HepG2 (cell line): Measurements from ENCODE around the gene IL17RC. TPM values are rescaled to one million over a fixed set of nuclear protein-coding genes. Genes with fewer than 3 reads are reported as not detected.

Experiments used
- CHD2 ChIP-seq: IDR thresholded peaks from 2 replicates; pipeline ENCODE4 v1.6.1; 2011; ENCODE audit warnings: low read depth, low read length, improper control_type of control experiment
- DNMT3B ChIP-seq: conservative IDR thresholded peaks from 2 replicates; pipeline ENCODE4 v1.6.1; 2016; ENCODE audit warnings: missing biosample characterization, control low read depth
- EED ChIP-seq: sonication (generic); formaldehyde crosslinking; IDR thresholded peaks from 2 replicates; pipeline ENCODE4 v1.5.0; 2020; ENCODE audit warnings: mild to moderate bottlenecking, missing genetic modification reagents
- KDM1A ChIP-seq: IDR thresholded peaks from 2 replicates; pipeline ENCODE4 v1.6.1; 2016; ENCODE audit warnings: missing compliant biosample characterization
- NFYB ChIP-seq: sonication (generic); formaldehyde crosslinking; IDR thresholded peaks from 2 replicates; pipeline ENCODE4 v1.4.0; 2020; ENCODE audit warnings: missing genetic modification reagents
- TARDBP ChIP-seq: sonication (generic); formaldehyde crosslinking; IDR thresholded peaks from 2 replicates; pipeline ENCODE4 v1.8.0; 2022; ENCODE audit warnings: mild to moderate bottlenecking, missing genetic modification reagents
- ZNF235 ChIP-seq: sonication (generic); formaldehyde crosslinking; IDR thresholded peaks from 2 replicates; pipeline ENCODE4 v1.8.1; 2023; ENCODE audit warnings: mild to moderate bottlenecking, missing genetic modification reagents, borderline replicate concordance
- ZNF292 ChIP-seq: sonication (generic); formaldehyde crosslinking; IDR thresholded peaks from 2 replicates; pipeline ENCODE4 v1.8.1; 2022; ENCODE audit warnings: mild to moderate bottlenecking, low read depth, missing genetic modification reagents, borderline replicate concordance
- ZNF597 ChIP-seq: sonication (generic); formaldehyde crosslinking; IDR thresholded peaks from 2 replicates; pipeline ENCODE4 v1.5.0; 2020; ENCODE audit warnings: missing genetic modification reagents
- ZNF629 ChIP-seq: sonication (generic); formaldehyde crosslinking; conservative IDR thresholded peaks from 2 replicates; pipeline ENCODE4 v1.5.0; 2020; ENCODE audit warnings: missing genetic modification reagents
- ZNF672 ChIP-seq: sonication (generic); formaldehyde crosslinking; IDR thresholded peaks from 2 replicates; pipeline ENCODE4 v1.8.1; 2022; ENCODE audit warnings: missing genetic modification reagents
- ZNF7 ChIP-seq: IDR thresholded peaks from 2 replicates; pipeline ENCODE4 v1.6.1; 2016; ENCODE audit warnings: missing biosample characterization, missing genetic modification reagents
- ZNF780A ChIP-seq: sonication (generic); formaldehyde crosslinking; IDR thresholded peaks from 2 replicates; pipeline ENCODE4 v1.8.0; 2022; ENCODE audit warnings: mild to moderate bottlenecking, missing genetic modification reagents, moderate library complexity
- polyA plus RNA-seq, 8 experiments: library from polyadenylated mRNA; depleted of rRNA in 3 of 8; stranded (reverse) in 7 of 8; unstranded in 1 of 8; fragments of >200 nt; fragmentation: Illumina TruSeq in 4 of 8; extraction: Trizol in 4 of 8; gene quantifications; 2 replicates each; pipeline versions ENCODE4 v1.2.1 to v1.2.3, GENCODE V29; 2011 to 2016; ENCODE audit warnings: low read depth in 4 of 8, missing spikeins in 1 of 8, mixed read lengths in 1 of 8; ENCODE audit not compliant: insufficient read depth in 1 of 8
- total RNA-seq, 5 experiments: library from RNA; depleted of rRNA; stranded (reverse); fragments of >200 nt; fragmentation: Illumina TruSeq; extraction: Trizol; gene quantifications; 2 replicates each; pipeline ENCODE4 v1.2.3, GENCODE V29; 2016; ENCODE audit warnings: low read depth in 1 of 5
- TF ChIP-seq, protein P1 (sequence below): IDR thresholded peaks from 2 replicates; pipeline ENCODE4 v1.6.1; 2016; ENCODE audit warnings: low read depth, missing genetic modification reagents, missing compliant biosample characterization
- TF ChIP-seq, protein P2 (sequence below): sonication (generic); formaldehyde crosslinking; IDR thresholded peaks from 2 replicates; pipeline ENCODE4 v1.8.0; 2022; ENCODE audit warnings: missing genetic modification reagents, mild to moderate bottlenecking, borderline replicate concordance
- TF ChIP-seq, protein P3 (sequence below): sonication (generic); formaldehyde crosslinking; IDR thresholded peaks from 2 replicates; pipeline ENCODE4 v1.4.0; 2020; ENCODE audit warnings: low read depth, missing genetic modification reagents

IL17RC gene
- total and polyA plus RNA-seq, 2 of the 13 experiments (the other 11 are each of a cell fraction or from before 2014, with no cell fraction given): 20.7 to 24.0 TPM

GRCh38 chr3:9916734-9917680, at the start of gene IL17RC (continued):
- TF ChIP-seq ZNF672 (CRISPR knock-in tag) (no peak), DNMT3B (CRISPR knock-in tag) (no peak), ZNF597 (CRISPR knock-in tag) (no peak), ZNF629 (no peak), ZNF292 (CRISPR knock-in tag) (peak; percentile 62; the same call in 1 of the 2 replicates), ZNF235 (CRISPR knock-in tag) (no peak), NFYB (CRISPR knock-in tag) (no peak), TARDBP (peak; percentile 26; the same call in 1 of the 2 replicates), ZNF7 (CRISPR knock-in tag) (no peak), ZNF780A (CRISPR knock-in tag) (no peak), CHD2 (no peak), EED (peak; percentile 57; the same call in 1 of the 2 replicates), KDM1A (CRISPR knock-in tag) (no peak)
- TF ChIP-seq, protein P1, sequence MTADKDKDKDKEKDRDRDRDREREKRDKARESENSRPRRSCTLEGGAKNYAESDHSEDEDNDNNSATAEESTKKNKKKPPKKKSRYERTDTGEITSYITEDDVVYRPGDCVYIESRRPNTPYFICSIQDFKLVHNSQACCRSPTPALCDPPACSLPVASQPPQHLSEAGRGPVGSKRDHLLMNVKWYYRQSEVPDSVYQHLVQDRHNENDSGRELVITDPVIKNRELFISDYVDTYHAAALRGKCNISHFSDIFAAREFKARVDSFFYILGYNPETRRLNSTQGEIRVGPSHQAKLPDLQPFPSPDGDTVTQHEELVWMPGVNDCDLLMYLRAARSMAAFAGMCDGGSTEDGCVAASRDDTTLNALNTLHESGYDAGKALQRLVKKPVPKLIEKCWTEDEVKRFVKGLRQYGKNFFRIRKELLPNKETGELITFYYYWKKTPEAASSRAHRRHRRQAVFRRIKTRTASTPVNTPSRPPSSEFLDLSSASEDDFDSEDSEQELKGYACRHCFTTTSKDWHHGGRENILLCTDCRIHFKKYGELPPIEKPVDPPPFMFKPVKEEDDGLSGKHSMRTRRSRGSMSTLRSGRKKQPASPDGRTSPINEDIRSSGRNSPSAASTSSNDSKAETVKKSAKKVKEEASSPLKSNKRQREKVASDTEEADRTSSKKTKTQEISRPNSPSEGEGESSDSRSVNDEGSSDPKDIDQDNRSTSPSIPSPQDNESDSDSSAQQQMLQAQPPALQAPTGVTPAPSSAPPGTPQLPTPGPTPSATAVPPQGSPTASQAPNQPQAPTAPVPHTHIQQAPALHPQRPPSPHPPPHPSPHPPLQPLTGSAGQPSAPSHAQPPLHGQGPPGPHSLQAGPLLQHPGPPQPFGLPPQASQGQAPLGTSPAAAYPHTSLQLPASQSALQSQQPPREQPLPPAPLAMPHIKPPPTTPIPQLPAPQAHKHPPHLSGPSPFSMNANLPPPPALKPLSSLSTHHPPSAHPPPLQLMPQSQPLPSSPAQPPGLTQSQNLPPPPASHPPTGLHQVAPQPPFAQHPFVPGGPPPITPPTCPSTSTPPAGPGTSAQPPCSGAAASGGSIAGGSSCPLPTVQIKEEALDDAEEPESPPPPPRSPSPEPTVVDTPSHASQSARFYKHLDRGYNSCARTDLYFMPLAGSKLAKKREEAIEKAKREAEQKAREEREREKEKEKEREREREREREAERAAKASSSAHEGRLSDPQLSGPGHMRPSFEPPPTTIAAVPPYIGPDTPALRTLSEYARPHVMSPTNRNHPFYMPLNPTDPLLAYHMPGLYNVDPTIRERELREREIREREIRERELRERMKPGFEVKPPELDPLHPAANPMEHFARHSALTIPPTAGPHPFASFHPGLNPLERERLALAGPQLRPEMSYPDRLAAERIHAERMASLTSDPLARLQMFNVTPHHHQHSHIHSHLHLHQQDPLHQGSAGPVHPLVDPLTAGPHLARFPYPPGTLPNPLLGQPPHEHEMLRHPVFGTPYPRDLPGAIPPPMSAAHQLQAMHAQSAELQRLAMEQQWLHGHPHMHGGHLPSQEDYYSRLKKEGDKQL (CRISPR knock-in tag): no peak
- TF ChIP-seq, protein P2, sequence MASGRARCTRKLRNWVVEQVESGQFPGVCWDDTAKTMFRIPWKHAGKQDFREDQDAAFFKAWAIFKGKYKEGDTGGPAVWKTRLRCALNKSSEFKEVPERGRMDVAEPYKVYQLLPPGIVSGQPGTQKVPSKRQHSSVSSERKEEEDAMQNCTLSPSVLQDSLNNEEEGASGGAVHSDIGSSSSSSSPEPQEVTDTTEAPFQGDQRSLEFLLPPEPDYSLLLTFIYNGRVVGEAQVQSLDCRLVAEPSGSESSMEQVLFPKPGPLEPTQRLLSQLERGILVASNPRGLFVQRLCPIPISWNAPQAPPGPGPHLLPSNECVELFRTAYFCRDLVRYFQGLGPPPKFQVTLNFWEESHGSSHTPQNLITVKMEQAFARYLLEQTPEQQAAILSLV: no peak
- TF ChIP-seq, protein P3, sequence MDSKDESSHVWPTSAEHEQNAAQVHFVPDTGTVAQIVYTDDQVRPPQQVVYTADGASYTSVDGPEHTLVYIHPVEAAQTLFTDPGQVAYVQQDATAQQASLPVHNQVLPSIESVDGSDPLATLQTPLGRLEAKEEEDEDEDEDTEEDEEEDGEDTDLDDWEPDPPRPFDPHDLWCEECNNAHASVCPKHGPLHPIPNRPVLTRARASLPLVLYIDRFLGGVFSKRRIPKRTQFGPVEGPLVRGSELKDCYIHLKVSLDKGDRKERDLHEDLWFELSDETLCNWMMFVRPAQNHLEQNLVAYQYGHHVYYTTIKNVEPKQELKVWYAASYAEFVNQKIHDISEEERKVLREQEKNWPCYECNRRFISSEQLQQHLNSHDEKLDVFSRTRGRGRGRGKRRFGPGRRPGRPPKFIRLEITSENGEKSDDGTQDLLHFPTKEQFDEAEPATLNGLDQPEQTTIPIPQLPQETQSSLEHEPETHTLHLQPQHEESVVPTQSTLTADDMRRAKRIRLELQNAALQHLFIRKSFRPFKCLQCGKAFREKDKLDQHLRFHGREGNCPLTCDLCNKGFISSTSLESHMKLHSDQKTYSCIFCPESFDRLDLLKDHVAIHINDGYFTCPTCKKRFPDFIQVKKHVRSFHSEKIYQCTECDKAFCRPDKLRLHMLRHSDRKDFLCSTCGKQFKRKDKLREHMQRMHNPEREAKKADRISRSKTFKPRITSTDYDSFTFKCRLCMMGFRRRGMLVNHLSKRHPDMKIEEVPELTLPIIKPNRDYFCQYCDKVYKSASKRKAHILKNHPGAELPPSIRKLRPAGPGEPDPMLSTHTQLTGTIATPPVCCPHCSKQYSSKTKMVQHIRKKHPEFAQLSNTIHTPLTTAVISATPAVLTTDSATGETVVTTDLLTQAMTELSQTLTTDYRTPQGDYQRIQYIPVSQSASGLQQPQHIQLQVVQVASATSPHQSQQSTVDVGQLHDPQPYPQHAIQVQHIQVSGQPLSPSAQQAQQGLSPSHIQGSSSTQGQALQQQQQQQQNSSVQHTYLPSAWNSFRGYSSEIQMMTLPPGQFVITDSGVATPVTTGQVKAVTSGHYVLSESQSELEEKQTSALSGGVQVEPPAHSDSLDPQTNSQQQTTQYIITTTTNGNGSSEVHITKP (CRISPR knock-in tag): no peak
